ENCODE results near the gene GPR25. TPM values are rescaled to one million over a fixed set of nuclear protein-coding genes. Genes with fewer than 3 reads are reported as not detected.
"Not testable (repeated sequence)": the region's sequence is repeated elsewhere in the genome, so short reads cannot be mapped to it uniquely, and the experiment has no call there.

The GPR25 gene
- total RNA-seq, 3 donors from 2014 or later, result 0.16 TPM; not detected in 2

- ATAC-seq, result peak; percentile 99
- no peak overlapping the region for H3K4me3 Mint-ChIP-seq
- H3K27me3 Mint-ChIP-seq (ENCODE audit: low read depth), result peaks cover 6% of the 10 kb centered on the region
Observed at GRCh38 chr1:200905411-200906052, 32.8 kb downstream of the GPR25 start.

GRCh38 chr1:200906491-200906890, 33.7 kb downstream of the GPR25 start:
- Mint-ChIP-seq H3K4me1 (ENCODE audit: low read depth) (peaks cover 17% of the 10 kb centered on the region), H3K27me3 (ENCODE audit: low read depth) (peaks cover 6% of the 10 kb centered on the region), H3K4me3 (no peak overlapping the region), H3K36me3 (ENCODE audit: insufficient read depth) (no peaks in the 10 kb centered on the region), H3K9me3 (no peaks in the 10 kb centered on the region)
- DNase-seq, result no peak
- no peak for ATAC-seq

More at GRCh38 chr1:200905411-200906052, 32.8 kb downstream of the GPR25 start:
- DNase-seq, result peak; percentile 23
- no peaks in the 10 kb centered on the region for H3K9me3 Mint-ChIP-seq
- no peaks in the 10 kb centered on the region for H3K36me3 Mint-ChIP-seq (ENCODE audit: insufficient read depth)
- H3K4me1 Mint-ChIP-seq (ENCODE audit: low read depth), result peaks cover 17% of the 10 kb centered on the region

- Mint-ChIP-seq H3K27me3 (ENCODE audit: low read depth) (peaks cover 3% of the 10 kb centered on the region), H3K9me3 (no peaks in the 10 kb centered on the region), H3K4me1 (ENCODE audit: low read depth) (peaks cover 17% of the 10 kb centered on the region), H3K36me3 (ENCODE audit: insufficient read depth) (no peaks in the 10 kb centered on the region), H3K4me3 (no peak overlapping the region)
- no peak for DNase-seq
- ATAC-seq, result no peak
Observed at GRCh38 chr1:200907611-200908097, 34.9 kb downstream of the GPR25 start.

- no peak for ATAC-seq
- Mint-ChIP-seq H3K27me3 (ENCODE audit: low read depth) (peaks cover 3% of the 10 kb centered on the region), H3K4me1 (ENCODE audit: low read depth) (peaks cover 17% of the 10 kb centered on the region), H3K9me3 (no peaks in the 10 kb centered on the region), H3K36me3 (ENCODE audit: insufficient read depth) (no peaks in the 10 kb centered on the region), H3K4me3 (no peak overlapping the region)
- no peak for DNase-seq
Observed at GRCh38 chr1:200908191-200908868, 35.5 kb downstream of the GPR25 start.

- peaks cover 17% of the 10 kb centered on the region for H3K4me1 Mint-ChIP-seq (ENCODE audit: low read depth)
- H3K27me3 Mint-ChIP-seq (ENCODE audit: low read depth), result peaks cover 3% of the 10 kb centered on the region
- no peak for DNase-seq
- ATAC-seq, result no peak
- no peaks in the 10 kb centered on the region for H3K36me3 Mint-ChIP-seq (ENCODE audit: insufficient read depth)
- no peaks in the 10 kb centered on the region for H3K9me3 Mint-ChIP-seq
- H3K4me3 Mint-ChIP-seq, result no peak overlapping the region
Observed at GRCh38 chr1:200909071-200909470, 36.3 kb downstream of the GPR25 start.

GRCh38 chr1:200909757-200910239, 37.0 kb downstream of the GPR25 start:
- Mint-ChIP-seq H3K4me1 (ENCODE audit: low read depth) (peaks cover 17% of the 10 kb centered on the region), H3K36me3 (ENCODE audit: insufficient read depth) (no peaks in the 10 kb centered on the region), H3K4me3 (no peak overlapping the region), H3K27me3 (ENCODE audit: low read depth) (peaks cover 3% of the 10 kb centered on the region), H3K9me3 (no peaks in the 10 kb centered on the region)
- no peak for ATAC-seq
- no peak for DNase-seq

GRCh38 chr1:200911361-200911760, 38.6 kb downstream of the GPR25 start:
- no peak for DNase-seq
- Mint-ChIP-seq H3K36me3 (ENCODE audit: insufficient read depth) (no peaks in the 10 kb centered on the region), H3K9me3 (no peaks in the 10 kb centered on the region), H3K4me1 (ENCODE audit: low read depth) (peaks cover 8% of the 10 kb centered on the region), H3K27me3 (ENCODE audit: low read depth) (peaks cover 3% of the 10 kb centered on the region), H3K4me3 (no peak overlapping the region)
- no peak for ATAC-seq

- H3K27me3 Mint-ChIP-seq (ENCODE audit: low read depth); H3K4me1 Mint-ChIP-seq (ENCODE audit: low read depth); H3K4me3 Mint-ChIP-seq; H3K9me3 Mint-ChIP-seq; H3K36me3 Mint-ChIP-seq (ENCODE audit: insufficient read depth); DNase-seq; ATAC-seq: not testable (repeated sequence)
Observed at GRCh38 chr1:200911936-200912335, 39.2 kb downstream of the GPR25 start.

GRCh38 chr1:200912737-200913407, 40.1 kb downstream of the GPR25 start:
- no peaks in the 10 kb centered on the region for H3K4me1 Mint-ChIP-seq (ENCODE audit: low read depth)
- no peaks in the 10 kb centered on the region for H3K9me3 Mint-ChIP-seq
- ATAC-seq, result no peak
- DNase-seq, result no peak
- H3K27me3 Mint-ChIP-seq (ENCODE audit: low read depth), result peaks cover 3% of the 10 kb centered on the region
- no peak overlapping the region for H3K4me3 Mint-ChIP-seq
- H3K36me3 Mint-ChIP-seq (ENCODE audit: insufficient read depth), result no peaks in the 10 kb centered on the region

GRCh38 chr1:200916152-200916551, 43.4 kb downstream of the GPR25 start:
- H3K4me1 Mint-ChIP-seq (ENCODE audit: low read depth), result no peaks in the 10 kb centered on the region
- no peaks in the 10 kb centered on the region for H3K27me3 Mint-ChIP-seq (ENCODE audit: low read depth)
- no peak for DNase-seq
- H3K4me3 Mint-ChIP-seq, result no peak overlapping the region
- ATAC-seq, result no peak
- no peaks in the 10 kb centered on the region for H3K36me3 Mint-ChIP-seq (ENCODE audit: insufficient read depth)
- no peaks in the 10 kb centered on the region for H3K9me3 Mint-ChIP-seq

- H3K27me3 Mint-ChIP-seq (ENCODE audit: low read depth), result no peaks in the 10 kb centered on the region
- no peaks in the 10 kb centered on the region for H3K4me1 Mint-ChIP-seq (ENCODE audit: low read depth)
- DNase-seq, result no peak
- H3K4me3 Mint-ChIP-seq, result no peak overlapping the region
- no peak for ATAC-seq
- H3K36me3 Mint-ChIP-seq (ENCODE audit: insufficient read depth), result no peaks in the 10 kb centered on the region
- H3K9me3 Mint-ChIP-seq, result no peaks in the 10 kb centered on the region
Observed at GRCh38 chr1:200916681-200917080, 43.9 kb downstream of the GPR25 start.

- H3K36me3 Mint-ChIP-seq (ENCODE audit: insufficient read depth), result no peaks in the 10 kb centered on the region
- no peak for DNase-seq
- H3K27me3 Mint-ChIP-seq (ENCODE audit: low read depth), result no peaks in the 10 kb centered on the region
- H3K4me1 Mint-ChIP-seq (ENCODE audit: low read depth), result no peaks in the 10 kb centered on the region
- ATAC-seq, result no peak
- H3K9me3 Mint-ChIP-seq, result no peaks in the 10 kb centered on the region
- no peak overlapping the region for H3K4me3 Mint-ChIP-seq
Observed at GRCh38 chr1:200917291-200917817, 44.6 kb downstream of the GPR25 start.

GRCh38 chr1:200918006-200918405, 45.2 kb downstream of the GPR25 start:
- no peak for ATAC-seq
- Mint-ChIP-seq H3K9me3 (no peaks in the 10 kb centered on the region), H3K36me3 (ENCODE audit: insufficient read depth) (no peaks in the 10 kb centered on the region), H3K4me1 (ENCODE audit: low read depth) (no peaks in the 10 kb centered on the region), H3K4me3 (no peak overlapping the region), H3K27me3 (ENCODE audit: low read depth) (no peaks in the 10 kb centered on the region)
- DNase-seq, result no peak

- H3K4me1 Mint-ChIP-seq (ENCODE audit: low read depth), result no peaks in the 10 kb centered on the region
- ATAC-seq (no peak), DNase-seq (no peak)
- H3K9me3 Mint-ChIP-seq, result no peaks in the 10 kb centered on the region
- no peak overlapping the region for H3K4me3 Mint-ChIP-seq
- H3K36me3 Mint-ChIP-seq (ENCODE audit: insufficient read depth), result no peaks in the 10 kb centered on the region
- no peaks in the 10 kb centered on the region for H3K27me3 Mint-ChIP-seq (ENCODE audit: low read depth)
Observed at GRCh38 chr1:200919386-200919785, 46.6 kb downstream of the GPR25 start.

All from activated T-cell treated with anti-CD3 and anti-CD28 coated beads, Interleukin-2, amount 50 U/mL, for 4 hours (primary cell).